Neutrophil (primary cell): ENCODE measurements around the gene DLD.
A peak's percentile ranks its signal among the peaks of the same experiment; 100 is the strongest.
"Not testable (repeated sequence)": the region's sequence is repeated elsewhere in the genome, so short reads cannot be mapped to it uniquely, and the experiment has no call there.

Experiments used
- H3K27ac ChIP-seq: fragments of 200-600 bp; sonication (generic); 2 replicates; pipeline ENCODE4 v1.5.1; 2016; ENCODE audit warnings: mild to moderate bottlenecking, moderate library complexity
- H3K27me3 ChIP-seq: fragments of 200-600 bp; sonication (generic); 2 replicates; pipeline ENCODE4 v1.6.0; 2016; ENCODE audit warnings: mild to moderate bottlenecking
- H3K36me3 ChIP-seq: fragments of 200-600 bp; sonication (generic); 2 replicates; pipeline ENCODE4 v1.5.1; 2017
- H3K4me1 ChIP-seq, 2 experiments: fragments of 200-600 bp in 1 of 2; sonication (generic) in 1 of 2; 1 replicate in 1 of 2; 2 replicates in 1 of 2; pipeline versions ENCODE4 v1.5.1 to v1.6.1; 2013 to 2016; ENCODE audit warnings: low read depth in 1 of 2, low read length in 1 of 2, mild to moderate bottlenecking in 1 of 2, moderate library complexity in 1 of 2; ENCODE audit not compliant: control insufficient read depth in 1 of 2, insufficient read depth in 1 of 2
- H3K4me3 ChIP-seq, 2 experiments: fragments of 200-600 bp in 1 of 2; sonication (generic) in 1 of 2; 1 replicate in 1 of 2; 2 replicates in 1 of 2; pipeline ENCODE4 v1.5.1; 2013 to 2016; ENCODE audit warnings: low read depth in 1 of 2, low read length in 1 of 2, mild to moderate bottlenecking in 1 of 2, moderate library complexity in 1 of 2
- H3K9me3 ChIP-seq: fragments of 200-600 bp; sonication (generic); 2 replicates; pipeline ENCODE4 v1.5.1; 2016
- CTCF ChIP-seq: fragments of 200-600 bp; sonication (generic); IDR thresholded peaks from 2 replicates; pipeline ENCODE4 v1.5.1; 2016; ENCODE audit warnings: antibody characterized with exemption

The DLD gene

GRCh38 chr7:107890493-107890961, 456 bp upstream of the DLD start:
- TF ChIP-seq CTCF = no peak
- Histone ChIP-seq H3K4me1 (peaks cover 38 to 43% of the 10 kb centered on the region in 2 experiments), H3K4me3 (peak overlapping the region; percentile 75 to 82), H3K9me3 (no peaks in the 10 kb centered on the region), H3K36me3 (peaks cover 24% of the 10 kb centered on the region), H3K27me3 (peaks cover 17% of the 10 kb centered on the region), H3K27ac (peak overlapping the region; percentile 97)

- Histone ChIP-seq H3K4me3 (peak overlapping the region; percentile 75 to 82), H3K27ac (peak overlapping the region; percentile 97), H3K36me3 (peaks cover 33% of the 10 kb centered on the region), H3K9me3 (no peaks in the 10 kb centered on the region), H3K4me1 (peaks cover 38 to 51% of the 10 kb centered on the region in 2 experiments), H3K27me3 (peaks cover 5% of the 10 kb centered on the region)
- no peak for TF ChIP-seq CTCF
These were observed 818 bp downstream of the DLD start for GRCh38 chr7:107891636-107892366.

- not testable (repeated sequence) for H3K9me3 ChIP-seq, H3K27me3 ChIP-seq
- peaks cover 33% of the 10 kb centered on the region for H3K36me3 ChIP-seq
- H3K4me1 ChIP-seq = peaks cover 38 to 51% of the 10 kb centered on the region in 2 experiments
- H3K27ac ChIP-seq = peak overlapping the region; percentile 97
- H3K4me3 ChIP-seq = peak overlapping the region; percentile 75 to 82
These were observed 1.4 kb downstream of the DLD start for GRCh38 chr7:107892367-107892741.

- Histone ChIP-seq H3K27ac (peak overlapping the region; percentile 81), H3K9me3 (no peaks in the 10 kb centered on the region), H3K27me3 (no peaks in the 10 kb centered on the region), H3K4me1 (peaks cover 21 to 39% of the 10 kb centered on the region in 2 experiments), H3K4me3 (peak overlapping the region in 1 of 2 experiments; percentile 16), H3K36me3 (peaks cover 40% of the 10 kb centered on the region)
- TF ChIP-seq CTCF = no peak
These were observed 8.1 kb downstream of the DLD start for GRCh38 chr7:107898997-107899594.

- TF ChIP-seq CTCF = no peak
- H3K4me1 ChIP-seq = peaks cover 15 to 30% of the 10 kb centered on the region in 2 experiments
- peaks cover 40% of the 10 kb centered on the region for H3K36me3 ChIP-seq
These were observed 9.6 kb downstream of the DLD start for GRCh38 chr7:107900496-107901015.

GRCh38 chr7:107902381-107902780, 11.4 kb downstream of the DLD start:
- Histone ChIP-seq H3K9me3 (no peaks in the 10 kb centered on the region), H3K27me3 (no peaks in the 10 kb centered on the region), H3K4me3 (no peak overlapping the region), H3K36me3 (peaks cover 43% of the 10 kb centered on the region), H3K4me1 (peaks cover 23 to 27% of the 10 kb centered on the region in 2 experiments), H3K27ac (peak overlapping the region; percentile 41)
- TF ChIP-seq CTCF = no peak

More at GRCh38 chr7:107900496-107901015, 9.6 kb downstream of the DLD start:
- Histone ChIP-seq H3K9me3 (no peaks in the 10 kb centered on the region), H3K27ac (no peak overlapping the region), H3K27me3 (no peaks in the 10 kb centered on the region), H3K4me3 (no peak overlapping the region)
